HG03108 (cell line): ENCODE measurements around the gene LTBP1.
A peak's percentile ranks its signal among the peaks of the same experiment; 100 is the strongest.

Source experiments
- ATAC-seq: cut with Tn5 transposase; IDR thresholded peaks from one replicate; pipeline ENCODE4 v1.9.1; 2021; ENCODE audit warnings: moderate library complexity; ENCODE audit not compliant: unreplicated experiment

Gene LTBP1

DNA sequence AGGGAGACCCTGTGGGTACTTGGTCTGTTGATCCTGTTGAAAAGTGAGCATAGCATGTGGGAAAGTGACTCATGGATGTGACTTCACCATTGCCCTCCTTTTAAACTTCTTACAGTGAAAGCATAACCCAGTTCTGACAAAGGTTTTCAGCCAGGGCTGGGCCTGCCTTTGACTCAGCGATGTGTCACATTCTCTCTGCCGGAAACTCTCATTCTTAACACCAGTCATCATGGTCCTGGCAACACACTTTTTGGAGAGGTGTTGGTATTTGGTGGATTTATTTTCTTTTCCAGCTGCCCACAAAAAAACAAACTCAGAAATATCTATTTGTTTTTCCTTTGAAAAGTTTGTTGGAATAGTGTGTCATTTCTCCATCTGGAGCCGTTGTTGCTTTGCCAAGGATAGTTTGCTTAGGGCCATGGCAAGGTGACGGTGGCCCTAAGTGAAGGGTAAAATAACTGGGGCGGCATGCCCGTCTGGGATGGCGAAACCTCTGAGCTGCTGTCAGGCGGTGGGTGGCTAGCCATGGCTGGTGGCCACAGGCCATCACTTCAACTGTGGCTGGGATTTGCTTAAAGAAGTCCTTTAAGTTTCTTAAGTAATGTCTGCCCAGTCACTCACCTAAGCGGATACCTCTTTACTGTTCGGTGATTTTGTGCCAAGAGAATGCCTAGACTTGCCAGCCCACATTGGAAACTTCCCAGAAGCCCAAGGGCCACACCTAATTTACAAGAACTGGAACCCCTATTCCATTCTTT is 123.3 kb downstream of the LTBP1 start:
- ATAC-seq = peak; percentile 43

GRCh38 chr2:33071591-33071990 is 124.8 kb downstream of the LTBP1 start:
- ATAC-seq = no peak

DNA sequence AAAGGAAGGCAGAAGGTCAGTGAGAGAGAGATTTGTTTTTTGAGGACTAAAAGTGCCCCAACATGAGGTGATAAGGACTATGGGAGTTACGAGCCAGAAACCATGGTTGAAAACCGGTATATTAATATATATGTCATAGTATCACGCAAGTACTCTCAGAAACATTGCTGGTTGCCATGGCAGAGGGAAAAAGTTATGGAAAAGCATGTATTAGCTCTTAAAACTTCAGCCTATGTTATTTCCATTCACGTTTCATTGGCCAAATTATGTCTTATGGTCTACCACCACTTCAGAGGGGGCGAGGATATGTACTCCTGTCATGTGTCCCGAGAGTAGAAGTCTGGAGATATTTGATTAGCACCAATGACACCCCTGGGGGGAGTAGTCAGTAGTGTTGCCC is 125.9 kb downstream of the LTBP1 start:
- ATAC-seq = no peak

- ATAC-seq = no peak
Measured at GRCh38 chr2:33073018-33073417, 126.3 kb downstream of the LTBP1 start.

DNA sequence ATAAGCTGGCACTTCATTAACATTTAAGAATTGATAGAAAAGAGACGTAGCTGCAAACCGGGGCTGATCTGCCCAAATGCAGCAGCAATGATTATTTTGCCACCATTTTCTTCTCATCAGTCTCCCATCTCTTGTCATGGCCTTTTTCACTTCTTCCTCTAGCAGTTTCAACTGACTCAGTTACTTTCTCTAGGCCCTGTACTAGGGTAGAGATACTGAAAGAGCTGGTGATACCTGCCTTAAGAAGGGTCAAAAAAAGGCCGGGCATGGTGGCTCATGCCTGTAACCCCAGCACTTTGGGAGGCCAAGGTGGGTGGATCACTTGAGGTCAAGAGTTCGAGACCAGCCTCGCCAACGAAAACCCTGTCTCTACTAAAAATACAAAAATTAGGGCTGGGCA is 127.4 kb downstream of the LTBP1 start:
- no peak for ATAC-seq

DNA sequence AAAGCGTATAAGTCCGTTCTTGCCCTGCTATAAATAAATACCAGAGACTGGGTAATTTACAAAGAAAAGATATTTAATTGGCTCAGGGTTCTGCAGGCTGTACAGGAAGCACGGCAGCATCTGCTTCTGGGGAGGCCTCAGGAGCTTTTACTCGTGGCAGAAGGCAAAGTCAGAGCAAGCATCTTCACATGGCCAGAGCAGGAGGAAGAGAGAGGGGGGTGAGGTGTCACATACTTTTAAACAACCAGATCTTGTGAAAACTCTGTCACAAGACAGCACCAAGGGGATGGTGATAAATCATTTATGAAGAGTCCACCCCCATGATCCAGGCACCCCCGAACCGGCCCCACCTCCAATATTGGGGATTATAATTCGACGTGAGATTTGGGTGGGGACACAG is 130.6 kb downstream of the LTBP1 start:
- ATAC-seq = no peak

DNA sequence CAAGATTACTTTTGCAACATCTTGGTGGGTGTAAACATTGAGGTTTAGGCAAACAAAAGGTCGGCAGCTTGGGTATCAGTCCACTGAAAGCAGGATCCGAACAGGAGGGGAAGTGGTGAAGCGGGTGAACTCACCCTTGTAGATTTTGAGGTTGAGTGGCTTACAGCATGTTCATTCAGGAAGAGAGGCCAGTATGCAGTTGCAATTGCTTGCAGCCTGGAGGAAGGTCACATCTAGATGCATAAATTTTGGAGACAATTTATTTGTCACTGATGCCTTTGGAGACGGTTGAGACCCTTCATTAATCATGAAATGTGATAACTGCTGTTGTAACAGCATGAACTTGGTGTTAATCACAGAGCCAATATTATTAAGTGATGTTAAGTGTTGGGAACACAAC is 131.1 kb downstream of the LTBP1 start:
- no peak for ATAC-seq

- no peak for ATAC-seq
Measured at GRCh38 chr2:33081691-33082090, 134.9 kb downstream of the LTBP1 start.

- no peak for ATAC-seq
Measured at GRCh38 chr2:33083699-33084387, 137.1 kb downstream of the LTBP1 start.

DNA sequence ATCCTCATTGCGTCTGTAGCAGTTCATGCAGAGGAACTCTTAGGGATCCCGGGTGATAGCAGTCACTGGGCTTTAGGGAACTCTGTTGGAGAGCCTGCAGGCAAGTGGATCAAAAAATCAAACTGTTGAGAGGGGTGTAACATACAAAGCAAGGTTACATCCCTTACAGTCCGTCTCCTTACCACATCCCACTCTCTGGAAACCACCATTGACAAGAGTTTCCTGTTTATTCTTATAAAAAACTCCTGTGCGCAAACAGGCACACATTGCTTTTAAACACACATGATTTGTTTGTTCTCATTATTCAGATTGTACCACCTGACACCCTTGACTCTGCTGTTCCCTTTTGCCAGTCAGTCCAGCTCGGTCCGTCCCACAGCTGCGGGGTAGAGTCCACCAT is 137.7 kb downstream of the LTBP1 start:
- ATAC-seq = no peak

DNA sequence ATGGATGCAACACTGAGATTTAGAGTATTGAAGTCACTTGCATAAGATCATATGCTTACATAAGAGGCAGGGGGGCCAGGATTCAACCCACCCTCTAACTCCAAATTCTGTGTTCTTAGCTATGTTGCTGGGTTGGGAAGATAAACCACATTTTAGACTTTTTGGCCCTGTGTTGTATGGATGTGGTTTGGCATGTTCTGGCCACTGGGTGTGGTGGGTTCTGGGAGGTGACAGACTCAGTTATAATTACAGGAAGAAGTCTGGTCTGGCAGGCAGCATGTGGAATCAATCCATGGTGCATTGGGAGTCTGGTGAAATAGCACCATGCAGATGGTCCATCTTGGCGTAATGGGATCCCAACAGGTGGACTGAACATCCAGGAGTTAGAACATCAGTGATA is 138.9 kb downstream of the LTBP1 start:
- no peak for ATAC-seq

- ATAC-seq = no peak
Measured at GRCh38 chr2:33086400-33087015, 139.8 kb downstream of the LTBP1 start.

DNA sequence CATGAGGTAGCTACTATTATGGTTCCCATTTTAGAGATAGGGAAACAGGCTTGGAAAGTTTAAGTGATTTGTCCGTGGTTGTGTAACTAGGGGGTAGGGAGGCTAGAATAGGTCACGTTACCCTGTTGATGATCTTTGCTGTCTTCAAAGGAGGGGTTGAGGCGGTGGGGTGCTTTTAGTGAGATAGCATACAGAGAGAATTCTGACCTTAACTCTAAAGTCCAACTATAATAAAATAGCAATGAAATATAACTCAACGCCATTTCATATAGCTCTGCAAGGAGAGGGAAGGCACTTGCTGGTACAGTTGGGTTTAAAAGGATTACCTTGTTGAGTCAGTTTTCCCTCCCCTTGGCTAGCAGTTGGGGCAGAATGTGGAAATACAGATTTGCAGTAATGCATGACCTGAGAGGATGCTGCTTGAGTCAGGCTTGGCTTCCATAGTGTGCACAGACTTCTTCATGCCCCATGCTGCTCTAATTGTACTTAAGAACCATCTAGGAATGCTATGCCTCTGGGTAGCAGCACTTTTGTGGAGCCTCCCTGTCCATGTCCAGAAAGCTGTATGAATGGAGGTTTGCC is 143.9 kb downstream of the LTBP1 start:
- ATAC-seq = no peak

DNA sequence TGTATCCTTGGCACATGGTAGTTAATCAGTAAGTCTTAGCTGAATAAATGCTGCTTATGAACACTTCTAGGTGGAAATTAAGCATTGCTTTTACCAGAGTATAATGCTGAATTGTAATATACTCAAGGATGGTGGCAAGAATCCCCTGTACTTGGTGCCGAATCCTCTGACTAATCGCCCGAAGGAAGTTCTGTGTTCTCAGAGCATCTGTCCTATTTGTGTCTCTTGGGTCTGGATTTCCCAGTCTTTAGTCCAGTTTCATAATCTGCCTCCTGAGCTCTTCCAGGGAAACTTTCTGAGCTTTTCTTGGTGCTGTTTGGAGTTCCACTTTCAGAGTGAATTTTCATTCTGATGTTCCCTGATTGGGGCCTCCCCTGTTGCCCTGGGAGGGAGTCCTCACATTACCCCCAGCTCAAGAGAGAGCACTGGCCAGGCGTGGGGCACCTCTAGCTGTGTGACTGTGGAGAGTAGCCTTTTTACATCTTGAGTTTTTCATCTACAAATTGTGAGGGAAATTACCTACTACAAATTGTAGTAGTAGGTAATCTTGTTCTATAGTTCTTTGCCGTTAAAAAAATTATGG is 144.9 kb downstream of the LTBP1 start:
- ATAC-seq = no peak

- no peak for ATAC-seq
Measured at GRCh38 chr2:33093283-33093993, 146.7 kb downstream of the LTBP1 start.

- no peak for ATAC-seq
Measured at GRCh38 chr2:33094303-33094702, 147.6 kb downstream of the LTBP1 start.

GRCh38 chr2:33099989-33100388 is 153.2 kb downstream of the LTBP1 start:
- no peak for ATAC-seq

DNA sequence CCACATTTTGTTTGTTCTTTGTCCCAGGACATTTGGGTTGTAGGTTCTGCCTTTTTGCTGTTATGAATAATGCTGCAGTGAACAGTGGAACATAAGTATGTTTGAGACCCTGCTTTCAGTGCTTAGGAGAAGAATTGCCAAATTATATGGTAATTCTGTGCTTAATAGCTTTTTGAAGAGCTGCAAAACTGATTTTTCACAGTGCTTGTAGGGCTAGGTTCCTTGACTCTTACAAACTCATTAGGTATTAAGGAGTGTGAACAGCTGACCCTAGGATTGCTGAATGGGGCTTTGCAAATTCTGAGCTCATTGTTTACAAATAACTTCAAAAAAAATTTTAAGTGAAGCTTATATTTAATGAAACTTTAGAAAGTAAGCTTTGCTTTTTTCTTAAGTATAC is 154.2 kb downstream of the LTBP1 start:
- ATAC-seq = no peak

GRCh38 chr2:33104052-33104623 is 157.4 kb downstream of the LTBP1 start:
- no peak for ATAC-seq

GRCh38 chr2:33104726-33105125 is 158.0 kb downstream of the LTBP1 start:
- ATAC-seq = no peak
